Esophagus squamous epithelium (tissue), 4 donors: ENCODE data around the gene LRRC63.

Experiments
- POLR2A ChIP-seq, 4 donors: fragments of 450-650 bp; IDR thresholded peaks; one replicate each; pipeline ENCODE4 v1.6.1; 2017; ENCODE audit warnings: antibody characterized with exemption in 4 of 4, mild to moderate bottlenecking in 4 of 4, moderate library complexity in 3 of 4
- TF ChIP-seq, protein P1 (sequence below), 6 experiments: fragments of 450-650 bp in 4 of 6; fragments of 200-600 bp in 2 of 6; sonication (generic) in 2 of 6; IDR thresholded peaks; one replicate each; pipeline ENCODE4 v1.5.1; 2016 to 2019; ENCODE audit warnings: antibody characterized with exemption in 6 of 6, mild to moderate bottlenecking in 4 of 6, moderate library complexity in 4 of 6

GRCh38 chr13:46315491-46316075 is 103.9 kb downstream of the LRRC63 start:
- TF ChIP-seq, protein P1, sequence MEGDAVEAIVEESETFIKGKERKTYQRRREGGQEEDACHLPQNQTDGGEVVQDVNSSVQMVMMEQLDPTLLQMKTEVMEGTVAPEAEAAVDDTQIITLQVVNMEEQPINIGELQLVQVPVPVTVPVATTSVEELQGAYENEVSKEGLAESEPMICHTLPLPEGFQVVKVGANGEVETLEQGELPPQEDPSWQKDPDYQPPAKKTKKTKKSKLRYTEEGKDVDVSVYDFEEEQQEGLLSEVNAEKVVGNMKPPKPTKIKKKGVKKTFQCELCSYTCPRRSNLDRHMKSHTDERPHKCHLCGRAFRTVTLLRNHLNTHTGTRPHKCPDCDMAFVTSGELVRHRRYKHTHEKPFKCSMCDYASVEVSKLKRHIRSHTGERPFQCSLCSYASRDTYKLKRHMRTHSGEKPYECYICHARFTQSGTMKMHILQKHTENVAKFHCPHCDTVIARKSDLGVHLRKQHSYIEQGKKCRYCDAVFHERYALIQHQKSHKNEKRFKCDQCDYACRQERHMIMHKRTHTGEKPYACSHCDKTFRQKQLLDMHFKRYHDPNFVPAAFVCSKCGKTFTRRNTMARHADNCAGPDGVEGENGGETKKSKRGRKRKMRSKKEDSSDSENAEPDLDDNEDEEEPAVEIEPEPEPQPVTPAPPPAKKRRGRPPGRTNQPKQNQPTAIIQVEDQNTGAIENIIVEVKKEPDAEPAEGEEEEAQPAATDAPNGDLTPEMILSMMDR (IDR thresholded peaks at IDR 0.05): no peak
- no peak for TF ChIP-seq POLR2A (IDR thresholded peaks at IDR 0.05)
